ENCODE results near the gene RAB3IL1.

Gene RAB3IL1

DNA sequence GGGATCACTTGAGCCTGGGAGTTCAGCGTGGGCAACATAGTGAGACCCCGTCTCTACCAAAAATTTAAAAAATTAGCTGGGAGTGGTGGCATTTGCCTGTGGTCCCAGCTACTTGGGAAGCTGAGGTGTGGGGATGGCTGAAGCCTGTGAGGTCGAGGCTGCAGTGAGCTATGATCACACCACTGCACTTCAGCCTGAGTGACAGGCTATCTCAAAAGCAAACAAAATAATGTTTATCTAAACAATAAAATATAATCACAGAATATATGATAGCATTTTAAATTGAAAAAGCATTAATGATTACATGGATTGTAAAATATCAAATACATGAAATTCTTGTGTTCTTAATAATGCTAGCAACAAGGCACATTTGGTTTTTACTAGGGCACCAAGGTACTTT lies 35.5 kb upstream of the RAB3IL1 start:
- DNase-seq = no peak

GRCh38 chr11:61951484-61952135 lies 34.2 kb upstream of the RAB3IL1 start:
- no peak for DNase-seq

DNA sequence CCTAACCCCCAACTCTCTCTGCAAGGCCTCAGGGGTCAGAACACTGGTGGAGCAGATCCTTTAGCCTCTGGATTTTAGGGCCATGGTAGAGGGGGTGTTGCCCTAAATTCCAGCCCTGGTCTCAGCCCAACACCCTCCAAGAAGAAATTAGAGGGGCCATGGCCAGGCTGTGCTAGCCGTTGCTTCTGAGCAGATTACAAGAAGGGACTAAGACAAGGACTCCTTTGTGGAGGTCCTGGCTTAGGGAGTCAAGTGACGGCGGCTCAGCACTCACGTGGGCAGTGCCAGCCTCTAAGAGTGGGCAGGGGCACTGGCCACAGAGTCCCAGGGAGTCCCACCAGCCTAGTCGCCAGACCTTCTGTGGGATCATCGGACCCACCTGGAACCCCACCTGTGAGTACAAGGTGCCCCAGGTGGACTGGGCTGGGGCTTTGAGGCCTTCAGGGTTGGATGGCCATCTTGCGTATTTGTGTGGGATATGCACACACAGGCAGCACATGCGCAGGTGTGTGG lies 32.7 kb upstream of the RAB3IL1 start, which contains the start of gene BEST1:
TSS of gene BEST1 (plus strand) at position 317 of the 513 bp plus-strand sequence. CDS start 1,456 bp downstream, outside the sequence.
- no peak for DNase-seq

GRCh38 chr11:61949169-61950034 lies 32.0 kb upstream of the RAB3IL1 start:
- DNase-seq = no peak

- no peak for DNase-seq
Observed at GRCh38 chr11:61948505-61948904, 31.1 kb upstream of the RAB3IL1 start.

DNA sequence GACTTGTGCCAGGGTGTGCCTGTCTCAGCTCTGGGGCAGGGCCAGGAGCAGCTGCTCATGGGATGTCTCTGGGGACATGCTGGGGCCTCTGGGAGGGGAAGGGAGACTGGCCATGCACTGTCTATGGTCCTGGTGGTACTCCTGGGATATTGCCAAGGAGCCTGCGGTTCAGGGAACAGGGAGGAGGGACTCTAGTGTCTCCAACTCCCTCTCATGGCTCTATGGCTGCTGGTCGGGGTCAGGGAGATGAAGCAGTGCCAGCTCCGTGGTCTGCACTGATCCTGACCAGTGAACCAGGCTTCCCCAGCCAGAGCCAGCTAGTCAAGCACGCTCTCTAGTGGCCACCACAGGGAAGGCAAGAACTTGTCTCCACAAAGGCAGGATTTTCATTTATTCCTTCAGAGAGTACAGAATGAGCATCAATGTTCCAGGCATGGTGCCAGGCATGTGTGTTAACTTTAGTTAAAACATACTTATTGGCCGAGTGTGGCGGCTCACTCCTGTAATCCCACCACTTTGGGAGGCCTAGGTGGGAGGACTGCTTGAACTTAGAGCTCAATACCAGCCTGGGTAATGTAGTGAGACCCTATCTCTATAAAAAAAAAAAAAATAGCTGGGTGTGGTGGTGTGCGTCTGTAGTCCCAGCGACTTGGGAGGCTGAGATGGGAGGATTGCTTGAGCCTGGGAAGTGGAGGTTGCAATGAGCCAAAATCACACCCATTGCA lies 30.3 kb upstream of the RAB3IL1 start:
- peak; percentile 40 for DNase-seq

DNA sequence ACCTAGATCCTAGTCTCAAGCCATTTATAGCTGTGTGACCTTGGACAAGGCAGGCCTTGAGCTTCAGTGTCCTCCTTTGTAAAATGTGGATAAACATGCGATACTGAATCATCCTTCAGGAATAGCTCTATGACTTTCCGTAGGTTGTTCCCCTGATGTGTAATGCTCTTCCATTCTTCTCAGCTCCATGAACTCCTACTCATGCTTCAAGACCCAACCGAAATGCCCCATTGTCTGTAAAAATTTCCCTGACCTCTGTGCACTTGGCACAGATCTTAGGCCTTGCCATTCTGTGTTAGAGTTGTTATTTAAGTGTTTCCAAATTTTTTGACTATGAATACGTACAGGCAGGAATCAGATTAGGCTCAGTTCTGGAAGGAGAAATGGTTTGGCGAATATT lies 29.5 kb upstream of the RAB3IL1 start:
- no peak for DNase-seq

- DNase-seq = no peak
Observed at GRCh38 chr11:61945191-61945590, 27.8 kb upstream of the RAB3IL1 start.

DNA sequence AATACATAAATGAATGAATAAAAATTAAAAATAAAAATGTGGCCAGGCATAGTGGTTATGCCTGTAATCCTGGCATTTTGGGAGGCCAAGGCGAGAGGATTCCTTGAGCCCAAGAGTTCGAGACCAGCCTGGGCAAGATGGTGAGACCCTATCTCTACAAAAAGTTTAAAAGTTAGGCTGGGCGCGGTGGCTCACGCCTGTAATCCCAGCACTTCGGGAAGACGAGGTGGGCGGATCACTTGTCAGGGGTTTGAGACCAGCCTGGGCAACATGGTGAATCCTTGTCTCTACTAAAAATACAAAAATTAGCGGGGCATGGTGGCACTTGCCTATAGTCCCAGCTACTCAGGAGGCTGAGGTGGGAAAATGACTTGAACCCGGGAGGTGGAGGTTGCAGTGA lies 23.1 kb upstream of the RAB3IL1 start:
- no peak for DNase-seq

DNA sequence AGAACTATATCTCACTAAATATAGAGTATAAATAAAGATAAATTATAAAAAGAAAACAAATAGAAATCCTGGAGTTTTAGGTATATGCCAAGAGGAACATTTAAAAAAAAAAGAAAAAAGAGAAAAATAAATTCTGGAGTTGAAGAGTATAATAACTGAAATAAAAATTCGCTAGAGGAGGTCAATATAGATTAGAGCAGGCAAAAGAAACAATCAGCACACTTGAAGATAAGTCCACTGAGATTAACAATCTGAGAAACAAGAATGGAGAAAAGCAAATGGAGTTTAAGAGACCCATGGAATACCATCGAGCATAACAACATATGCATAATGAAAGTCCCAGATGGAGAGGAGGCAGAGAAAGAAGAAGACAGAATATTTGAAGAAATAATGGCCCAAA lies 18.5 kb upstream of the RAB3IL1 start:
- DNase-seq = no peak

- no peak for DNase-seq
Observed at GRCh38 chr11:61930933-61931332, 13.6 kb upstream of the RAB3IL1 start.

GRCh38 chr11:61928606-61929005 lies 11.2 kb upstream of the RAB3IL1 start:
- DNase-seq = no peak

- no peak for DNase-seq
Observed at GRCh38 chr11:61927501-61927900, 10.1 kb upstream of the RAB3IL1 start.

DNA sequence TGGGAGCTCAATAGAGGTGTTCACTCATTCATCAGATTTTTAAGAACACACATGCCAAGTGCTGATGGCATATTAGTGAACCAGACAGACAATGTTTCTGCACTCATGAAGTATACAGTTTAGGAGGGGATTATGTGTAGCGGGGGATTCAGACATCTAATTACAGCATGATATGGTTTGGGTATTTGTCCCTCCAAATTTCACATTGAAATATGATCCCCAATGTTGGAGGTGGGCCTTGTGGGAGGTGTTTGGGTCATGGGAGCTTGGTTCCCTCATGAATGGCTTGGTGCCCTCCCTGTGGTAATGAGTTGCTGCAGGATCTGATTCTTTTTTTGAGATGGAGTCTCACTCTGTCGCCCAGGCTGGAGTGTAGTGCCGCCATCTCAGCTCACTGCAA lies 8.9 kb upstream of the RAB3IL1 start:
- DNase-seq = no peak

- no peak for DNase-seq
Observed at GRCh38 chr11:61925736-61926135, 8.4 kb upstream of the RAB3IL1 start.

GRCh38 chr11:61924064-61924455 lies 6.7 kb upstream of the RAB3IL1 start:
- DNase-seq = no peak

GRCh38 chr11:61923166-61924063 lies 6.0 kb upstream of the RAB3IL1 start:
- no peak for DNase-seq

- DNase-seq = no peak
Observed at GRCh38 chr11:61922539-61922938, 5.2 kb upstream of the RAB3IL1 start.

- no peak for DNase-seq
Observed at GRCh38 chr11:61921446-61921845, 4.1 kb upstream of the RAB3IL1 start.

DNA sequence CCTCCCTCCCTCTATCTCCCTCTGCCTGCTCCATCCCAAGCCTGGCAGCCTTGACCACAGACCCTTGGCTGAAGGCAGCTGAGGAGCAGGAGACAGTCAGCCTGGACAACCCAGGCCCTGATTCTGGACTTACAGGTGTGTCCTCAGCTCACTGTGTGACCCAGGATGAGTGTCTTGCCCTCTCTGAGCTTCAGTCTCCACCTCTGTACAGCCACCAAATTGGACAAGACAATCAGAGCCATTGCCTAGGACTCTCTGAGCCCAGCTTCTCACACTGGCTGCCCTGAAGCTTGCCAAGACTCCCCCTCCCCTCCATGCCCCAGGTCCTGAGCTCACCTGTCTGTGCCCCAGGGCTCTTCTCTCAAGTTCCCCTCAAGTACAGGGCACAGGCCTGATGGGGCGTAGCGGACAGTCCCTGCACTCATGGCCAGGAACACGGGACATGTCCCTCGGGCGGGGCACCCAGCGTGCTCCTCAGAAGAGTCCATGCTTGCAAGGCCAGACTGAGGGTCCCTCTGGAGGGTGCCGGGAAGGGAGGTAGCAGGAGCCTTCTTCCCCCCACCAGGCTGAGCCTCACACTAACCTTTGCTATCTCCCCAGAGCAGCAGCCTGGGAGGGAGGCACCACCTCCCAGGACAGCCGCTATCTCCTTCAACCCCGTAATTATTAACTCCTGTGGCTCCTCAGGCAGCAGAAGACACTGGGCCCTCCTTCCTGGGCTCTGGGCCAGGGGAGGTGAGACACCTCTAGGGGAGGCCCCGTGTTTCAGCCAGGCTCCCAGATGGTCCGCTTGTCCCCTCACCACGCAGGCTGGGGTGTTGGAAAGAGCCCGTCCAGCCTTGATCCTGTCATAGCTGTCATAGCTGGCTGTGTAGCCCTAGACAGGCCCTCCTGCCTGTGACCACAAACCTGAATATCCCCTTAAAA lies 2.6 kb upstream of the RAB3IL1 start:
- DNase-seq = no peak
